SK-N-SH (cell line): ENCODE data around the gene TUBB1. TPM values are rescaled to one million over a fixed set of nuclear protein-coding genes. Genes with fewer than 3 reads are reported as not detected.

ENCODE experiments used
- CTCF ChIA-PET: fragments of 300-600, 350-600 bp; formaldehyde crosslinking; extraction: SDS; loops from one replicate; lab custom pipeline; 2021; lab: Yijun Ruan, JAX
- POLR2A ChIA-PET: fragments of 350-600 bp; sonication (Branson Sonifier 250); formaldehyde crosslinking; extraction: SDS; loops from one replicate; lab custom pipeline; 2020; ENCODE audit warnings: antibody characterized with exemption, inconsistent platforms; lab: Yijun Ruan, JAX
- DNase-seq: peaks from one replicate; pipeline ENCODE4 v3.0.0; 2012
- H2AFZ ChIP-seq: fragments of 200-600 bp; sonication (generic); 2 replicates; pipeline ENCODE4 v1.8.1; 2016; ENCODE audit warnings: antibody characterized with exemption, mild to moderate bottlenecking, low read depth
- H3F3A ChIP-seq: fragments of 200-600 bp; sonication (generic); replicated peaks from 2 replicates; pipeline ENCODE3; 2016; ENCODE audit warnings: antibody characterized with exemption, mild to moderate bottlenecking; ENCODE audit not compliant: insufficient read depth
- H3K27ac ChIP-seq, 2 experiments: fragments of 200-500 bp in 1 of 2; fragments of 200-600 bp in 1 of 2; sonication (Bioruptor generic) in 1 of 2; sonication (generic), shearing (Covaris generic) in 1 of 2; 2 replicates each; pipeline versions ENCODE4 v1.5.1 to v1.6.1; 2014 to 2016; ENCODE audit warnings: low read depth in 2 of 2, inconsistent platforms in 1 of 2, low read length in 1 of 2, mild to moderate bottlenecking in 1 of 2, mixed read lengths in 1 of 2
- H3K27me3 ChIP-seq: fragments of 200-600 bp; sonication (generic), shearing (Covaris generic); 2 replicates; pipeline ENCODE4 v1.6.1; 2016; ENCODE audit warnings: mixed run types; ENCODE audit not compliant: insufficient read depth
- H3K36me3 ChIP-seq, 2 experiments: fragments of 200-500 bp in 1 of 2; fragments of 200-600 bp in 1 of 2; sonication (Bioruptor generic) in 1 of 2; sonication (generic) in 1 of 2; replicated peaks in 1 of 2; 2 replicates each; pipeline versions ENCODE3 to v1.5.1; 2014 to 2016; ENCODE audit warnings: low read length in 1 of 2, mild to moderate bottlenecking in 1 of 2; ENCODE audit not compliant: insufficient read depth in 2 of 2, control insufficient read depth in 1 of 2
- H3K4me1 ChIP-seq, 2 experiments: fragments of 200-500 bp in 1 of 2; fragments of 200-600 bp in 1 of 2; sonication (Bioruptor generic) in 1 of 2; sonication (generic), shearing (Covaris generic) in 1 of 2; 2 replicates each; pipeline versions ENCODE4 v1.5.1 to v1.6.1; 2014 to 2016; ENCODE audit warnings: low read depth in 1 of 2, low read length in 1 of 2, mixed run types in 1 of 2; ENCODE audit not compliant: insufficient read depth in 2 of 2, control insufficient read depth in 1 of 2
- H3K4me2 ChIP-seq: fragments of 200-600 bp; sonication (generic), shearing (Covaris generic); 2 replicates; pipeline ENCODE4 v1.6.1; 2017; ENCODE audit warnings: mixed run types
- H3K4me3 ChIP-seq, 2 experiments: fragments of 200-500 bp in 1 of 2; fragments of 200-600 bp in 1 of 2; sonication (Bioruptor generic) in 1 of 2; sonication (generic), shearing (Covaris generic) in 1 of 2; 2 replicates each; pipeline versions ENCODE4 v1.5.1 to v1.8.1; 2014 to 2016; ENCODE audit warnings: low read depth in 2 of 2, inconsistent platforms in 1 of 2, low read length in 1 of 2, mild to moderate bottlenecking in 1 of 2, mixed read lengths in 1 of 2, moderate library complexity in 1 of 2
- H3K79me2 ChIP-seq: fragments of 200-600 bp; sonication (generic); 2 replicates; pipeline ENCODE4 v1.8.1; 2017; ENCODE audit warnings: mild to moderate bottlenecking; ENCODE audit not compliant: insufficient read depth
- H3K9ac ChIP-seq: fragments of 200-600 bp; sonication (generic); 2 replicates; pipeline ENCODE4 v1.6.1; 2017; ENCODE audit warnings: mixed run types
- H3K9me2 ChIP-seq: fragments of 200-600 bp; sonication (generic); 2 replicates; pipeline ENCODE4 v1.6.1; 2017; ENCODE audit warnings: mixed run types
- H3K9me3 ChIP-seq: fragments of 200-600 bp; sonication (generic); 2 replicates; pipeline ENCODE4 v1.6.1; 2017; ENCODE audit warnings: mixed run types, mild to moderate bottlenecking, moderate library complexity
- H4K20me1 ChIP-seq: fragments of 200-600 bp; sonication (generic); 2 replicates; pipeline ENCODE4 v1.6.1; 2017; ENCODE audit warnings: mild to moderate bottlenecking, mixed run types; ENCODE audit not compliant: insufficient read depth
- ELF1 ChIP-seq: IDR thresholded peaks from 2 replicates; pipeline ENCODE4 v1.4.0; 2012
- EP300 ChIP-seq, 2 experiments: IDR thresholded peaks; 2 replicates each; pipeline versions ENCODE4 v1.4.0 to v1.6.1; 2012; ENCODE audit warnings: borderline replicate concordance in 1 of 2, low read depth in 1 of 2, low read length in 1 of 2
- FOSL2 ChIP-seq: IDR thresholded peaks from 2 replicates; pipeline ENCODE4 v1.4.0; 2012; ENCODE audit warnings: low read depth, mild to moderate bottlenecking, moderate library complexity, borderline replicate concordance
- GABPA ChIP-seq: IDR thresholded peaks from 2 replicates; pipeline ENCODE4 v1.4.0; 2012; ENCODE audit warnings: low read depth, mild to moderate bottlenecking
- JUND ChIP-seq: IDR thresholded peaks from 2 replicates; pipeline ENCODE4 v1.4.0; 2012
- MEF2A ChIP-seq: IDR thresholded peaks from 2 replicates; pipeline ENCODE4 v1.4.0; 2012; ENCODE audit warnings: low read depth, borderline replicate concordance
- MXI1 ChIP-seq: IDR thresholded peaks from 2 replicates; pipeline ENCODE4 v1.6.1; 2012; ENCODE audit warnings: mild to moderate bottlenecking, low read depth, low read length, improper control_type of control experiment
- NFIC ChIP-seq: IDR thresholded peaks from 2 replicates; pipeline ENCODE4 v1.4.0; 2012; ENCODE audit warnings: borderline replicate concordance
- POLR2AphosphoS5 ChIP-seq: IDR thresholded peaks from 2 replicates; pipeline ENCODE4 v1.6.1; 2012; ENCODE audit warnings: low read depth, low read length
- REST ChIP-seq: IDR thresholded peaks from 2 replicates; pipeline ENCODE4 v1.6.1; 2012; ENCODE audit warnings: mild to moderate bottlenecking, low read depth, low read length, moderate library complexity
- SIN3A ChIP-seq: IDR thresholded peaks from 2 replicates; pipeline ENCODE4 v1.6.1; 2012; ENCODE audit warnings: low read depth, mild to moderate bottlenecking, low read length, moderate library complexity, borderline replicate concordance
- SMC3 ChIP-seq: IDR thresholded peaks from 2 replicates; pipeline ENCODE4 v1.6.1; 2012; ENCODE audit warnings: low read depth, low read length, improper control_type of control experiment
- TAF1 ChIP-seq: IDR thresholded peaks from 2 replicates; pipeline ENCODE4 v1.6.1; 2012; ENCODE audit warnings: low read depth, mild to moderate bottlenecking, low read length, moderate library complexity, borderline replicate concordance
- TCF12 ChIP-seq: IDR thresholded peaks from 2 replicates; pipeline ENCODE4 v1.4.0; 2012
- WGBS: methylation state at CpG from one replicate; pipeline ENCODE4 v1.1.6; 2017; ENCODE audit warnings: low lambda C conversion rate; 5-methylcytosine and 5-hydroxymethylcytosine counted together
- polyA plus RNA-seq, 3 experiments: library from polyadenylated mRNA; depleted of rRNA; stranded (reverse); fragments of >200 nt; gene quantifications; 2 replicates each; pipeline ENCODE4 v1.2.3, GENCODE V29; 2012
- TF ChIP-seq, protein P1 (sequence below): fragments of 200-600 bp; sonication (generic); IDR thresholded peaks from 2 replicates; pipeline ENCODE4 v1.6.1; 2017; ENCODE audit warnings: antibody characterized with exemption, mild to moderate bottlenecking, moderate library complexity
- TF ChIP-seq, protein P2 (sequence below): IDR thresholded peaks from 2 replicates; pipeline ENCODE4 v1.4.0; 2012; ENCODE audit warnings: low read depth, borderline replicate concordance
- TF ChIP-seq, protein P3 (sequence below): IDR thresholded peaks from 2 replicates; pipeline ENCODE4 v1.4.0; 2012; ENCODE audit warnings: low read depth

The TUBB1 gene
- polyA plus RNA-seq, 1 of the 3 experiments (the other 2 are of a cell fraction) = not detected

DNA sequence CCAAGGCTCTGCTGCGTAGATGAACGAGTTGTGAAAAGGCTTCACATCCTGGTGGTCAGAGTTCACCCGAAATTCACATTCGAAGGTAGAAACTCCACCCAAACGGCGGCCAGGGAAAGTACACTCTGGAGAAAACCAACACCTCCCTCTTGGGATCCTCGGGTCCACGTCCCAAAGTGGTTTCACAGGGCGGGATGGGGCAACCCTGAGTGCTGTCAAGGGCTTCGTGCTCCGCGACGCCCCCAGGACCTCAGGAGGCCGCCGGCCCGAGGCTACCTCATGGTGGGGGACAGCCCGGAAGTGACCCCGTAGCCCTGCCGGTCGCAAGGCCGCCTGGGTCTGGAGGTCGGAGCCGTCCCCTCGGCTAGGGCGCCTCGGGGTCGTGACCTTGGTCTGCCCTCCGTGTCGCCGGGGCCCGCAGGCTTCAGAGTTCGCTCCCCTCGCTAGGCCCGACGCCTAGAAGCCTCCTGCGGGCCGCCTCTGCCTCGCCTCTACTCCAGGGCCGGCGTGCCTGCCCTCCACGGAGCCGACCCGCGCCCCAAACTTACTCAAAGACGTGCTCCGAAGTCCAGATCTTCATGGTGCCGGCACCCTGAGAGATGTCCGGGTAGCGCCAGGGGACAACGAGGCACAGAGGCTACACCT lies 23.0 kb downstream of the TUBB1 start, which contains the start of gene PRELID3B:
TSS of gene PRELID3B (minus strand) at position 636 of the 645 bp plus-strand sequence. CDS start at position 580, 56 bp downstream.
- Histone ChIP-seq H3K4me2 (peak within 1 kb of the TSS; percentile 93), H3K4me3 (peak within 1 kb of the TSS; percentile 75 to 89), H3K36me3 (peaks cover 17 to 29% of the 10 kb centered on the region in 2 experiments), H3K9ac (peak within 1 kb of the TSS; percentile 59), H3K27ac (peak within 1 kb of the TSS; percentile 48 to 89; a peak in 3 of 4 replicates), H2AFZ (peak within 1 kb of the TSS; percentile 97), H3K79me2 (peaks cover 53% of the 10 kb centered on the region), H4K20me1 (peaks cover 4% of the 10 kb centered on the region; the same call in 1 of the 2 replicates), H3K27me3 (no peaks in the 10 kb centered on the region), H3K9me3 (no peaks in the 10 kb centered on the region), H3K4me1 (peaks cover 7 to 34% of the 10 kb centered on the region in 2 experiments; a peak in 3 of 4 replicates), H3K9me2 (no peaks in the 10 kb centered on the region), H3F3A (peaks cover 7% of the 10 kb centered on the region)
- DNase-seq = peak; percentile 69
- ChIA-PET CTCF (interaction anchor here (0.9 to 3.5 kb wide), 2 partner anchors 21 to 181 kb away, joined by 3 to 20 read pairs; no protein-coding TSS in a partner anchor), POLR2A (interaction anchor here (1.0 to 2.1 kb wide), 2 partner anchors 10 to 180 kb away, joined by 3 to 10 read pairs; partner anchors contain the start of gene ATP5F1E)
- TF ChIP-seq NFIC (no peak), JUND (no peak), TAF1 (no peak), MEF2A (no peak), SIN3A (no peak), ELF1 (peak; percentile 40; the same call in 1 of the 2 replicates), GABPA (0 out of 2 replicates have a peak, but pooled peaks have one; percentile 25), TCF12 (no peak), POLR2AphosphoS5 (no peak), EP300 (IDR thresholded peaks at IDR 0.05; ENCODE audit: borderline replicate concordance in 1 of 2, low read depth in 1 of 2, low read length in 1 of 2) (no peak), REST (no peak), FOSL2 (no peak), MXI1 (no peak), SMC3 (no peak)
- TF ChIP-seq, protein P1, sequence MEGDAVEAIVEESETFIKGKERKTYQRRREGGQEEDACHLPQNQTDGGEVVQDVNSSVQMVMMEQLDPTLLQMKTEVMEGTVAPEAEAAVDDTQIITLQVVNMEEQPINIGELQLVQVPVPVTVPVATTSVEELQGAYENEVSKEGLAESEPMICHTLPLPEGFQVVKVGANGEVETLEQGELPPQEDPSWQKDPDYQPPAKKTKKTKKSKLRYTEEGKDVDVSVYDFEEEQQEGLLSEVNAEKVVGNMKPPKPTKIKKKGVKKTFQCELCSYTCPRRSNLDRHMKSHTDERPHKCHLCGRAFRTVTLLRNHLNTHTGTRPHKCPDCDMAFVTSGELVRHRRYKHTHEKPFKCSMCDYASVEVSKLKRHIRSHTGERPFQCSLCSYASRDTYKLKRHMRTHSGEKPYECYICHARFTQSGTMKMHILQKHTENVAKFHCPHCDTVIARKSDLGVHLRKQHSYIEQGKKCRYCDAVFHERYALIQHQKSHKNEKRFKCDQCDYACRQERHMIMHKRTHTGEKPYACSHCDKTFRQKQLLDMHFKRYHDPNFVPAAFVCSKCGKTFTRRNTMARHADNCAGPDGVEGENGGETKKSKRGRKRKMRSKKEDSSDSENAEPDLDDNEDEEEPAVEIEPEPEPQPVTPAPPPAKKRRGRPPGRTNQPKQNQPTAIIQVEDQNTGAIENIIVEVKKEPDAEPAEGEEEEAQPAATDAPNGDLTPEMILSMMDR = peak; percentile 6; the same call in 1 of the 2 replicates
- TF ChIP-seq, protein P2, sequence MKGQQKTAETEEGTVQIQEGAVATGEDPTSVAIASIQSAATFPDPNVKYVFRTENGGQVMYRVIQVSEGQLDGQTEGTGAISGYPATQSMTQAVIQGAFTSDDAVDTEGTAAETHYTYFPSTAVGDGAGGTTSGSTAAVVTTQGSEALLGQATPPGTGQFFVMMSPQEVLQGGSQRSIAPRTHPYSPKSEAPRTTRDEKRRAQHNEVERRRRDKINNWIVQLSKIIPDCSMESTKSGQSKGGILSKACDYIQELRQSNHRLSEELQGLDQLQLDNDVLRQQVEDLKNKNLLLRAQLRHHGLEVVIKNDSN = peak; percentile 34; the same call in 1 of the 2 replicates
- TF ChIP-seq, protein P3, sequence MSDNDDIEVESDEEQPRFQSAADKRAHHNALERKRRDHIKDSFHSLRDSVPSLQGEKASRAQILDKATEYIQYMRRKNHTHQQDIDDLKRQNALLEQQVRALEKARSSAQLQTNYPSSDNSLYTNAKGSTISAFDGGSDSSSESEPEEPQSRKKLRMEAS = peak; percentile 43
- WGBS = 7% methylated on average over 6 of the region's 50 CpGs
